Kidney (tissue), 14 donors: ENCODE results near the gene UAP1L1. TPM values are rescaled to one million over a fixed set of nuclear protein-coding genes. Genes with fewer than 3 reads are reported as not detected.

Experiments
- DNase-seq, 5 donors: peaks; one replicate each; pipeline ENCODE4 v3.0.0-alpha.2; 2013 to 2020
- FAIRE-seq: peaks from 2 replicates; lab custom pipeline; 2012; peaks lifted over from hg19 to GRCh38; lab: Jason Lieb, UNC
- H3K27ac ChIP-seq, 2 donors: one replicate each; pipeline ENCODE4 v1.7.0; 2013; ENCODE audit warnings: low read depth in 2 of 2, low read length in 2 of 2, inconsistent platforms in 1 of 2
- H3K27me3 ChIP-seq: one replicate; pipeline ENCODE4 v1.7.1; 2013; ENCODE audit warnings: low read length, inconsistent platforms; ENCODE audit not compliant: control insufficient read depth, insufficient read depth
- H3K36me3 ChIP-seq, 3 donors: one replicate each; pipeline versions ENCODE4 v1.7.0 to v1.7.1; 2013; ENCODE audit warnings: low read length in 3 of 3, control low read depth in 1 of 3, inconsistent platforms in 1 of 3; ENCODE audit not compliant: insufficient read depth in 3 of 3, control insufficient read depth in 2 of 3
- H3K4me1 ChIP-seq, 3 donors: one replicate each; pipeline versions ENCODE4 v1.7.0 to v1.7.1; 2013; ENCODE audit warnings: low read length in 3 of 3, inconsistent platforms in 1 of 3, low read depth in 1 of 3; ENCODE audit not compliant: control insufficient read depth in 2 of 3, insufficient read depth in 2 of 3
- H3K4me3 ChIP-seq, 3 donors: one replicate each; pipeline versions ENCODE4 v1.7.0 to v1.8.1; 2013; ENCODE audit warnings: low read length in 3 of 3, control low read depth in 1 of 3, inconsistent platforms in 1 of 3
- H3K9ac ChIP-seq, 3 donors: one replicate each; pipeline versions ENCODE4 v1.7.0 to v1.7.1; 2013; ENCODE audit warnings: low read length in 3 of 3, control low read depth in 1 of 3, inconsistent platforms in 1 of 3
- H3K9me3 ChIP-seq, 3 donors: one replicate each; pipeline versions ENCODE4 v1.7.0 to v1.7.1; 2013; ENCODE audit warnings: low read length in 3 of 3, control low read depth in 1 of 3, inconsistent platforms in 1 of 3; ENCODE audit not compliant: control insufficient read depth in 2 of 3, insufficient read depth in 1 of 3
- intact Hi-C: fragments of 100-400 bp; cut with DNase I; formaldehyde crosslinking; loops from one replicate; pipeline ENCODE4 v1.11.1; 2022
- polyA plus RNA-seq: library from polyadenylated mRNA; stranded (reverse); fragments of 350-450 nt; fragmentation: Illumina TruSeq; extraction: RNeasy Lipid Tissue Mini Kit (QIAGEN cat#74804); gene quantifications from one replicate; pipeline ENCODE4 v1.2.3, GENCODE V29; 2014; ENCODE audit warnings: low read depth, low replicate concordance; ENCODE audit not compliant: insufficient read depth
- total RNA-seq: library from RNA; stranded (reverse); fragmentation: NEBNext Ultra II Directional; extraction: Animal tissue kit (Norgen Biotek cat#: 25700); gene quantifications from one replicate; pipeline ENCODE4 v1.2.1, GENCODE V29; 2021
- TF ChIP-seq, protein P1 (sequence below): IDR thresholded peaks from 3 replicates; pipeline ENCODE4 v1.5.1; 2012; ENCODE audit warnings: mild to moderate bottlenecking, moderate library complexity, borderline replicate concordance; ENCODE audit not compliant: insufficient read depth; ENCODE audit errors: extremely low read depth
- donor health status: control.
- donor health status: control.
- donor health status: control.
- donor health status: control.
- donor health status: control.
- donor health status: DM: yes; HTN: yes; CAD: no.
- donor health status: Normal renal cell carcinoma (clear cell type).

Gene UAP1L1
- total and polyA plus RNA-seq, 2 donors from 2014 or later = 12.7 to 14.4 TPM

GRCh38 chr9:137049544-137050449, 27.5 kb upstream of the UAP1L1 start:
- Histone ChIP-seq H3K27me3 (peaks cover 25% of the 10 kb centered on the region), H3K4me1 (peaks cover 0 to 19% (median 0%) of the 10 kb centered on the region in 3 donors), H3K9ac (no peak overlapping the region), H3K4me3 (no peak overlapping the region), H3K9me3 (no peaks in the 10 kb centered on the region), H3K36me3 (no peaks in the 10 kb centered on the region), H3K27ac (no peak overlapping the region)
- peak in 3 of 5 donors; percentile 48 to 68 (median 64) for DNase-seq
- FAIRE-seq = no peak
- TF ChIP-seq, protein P1, sequence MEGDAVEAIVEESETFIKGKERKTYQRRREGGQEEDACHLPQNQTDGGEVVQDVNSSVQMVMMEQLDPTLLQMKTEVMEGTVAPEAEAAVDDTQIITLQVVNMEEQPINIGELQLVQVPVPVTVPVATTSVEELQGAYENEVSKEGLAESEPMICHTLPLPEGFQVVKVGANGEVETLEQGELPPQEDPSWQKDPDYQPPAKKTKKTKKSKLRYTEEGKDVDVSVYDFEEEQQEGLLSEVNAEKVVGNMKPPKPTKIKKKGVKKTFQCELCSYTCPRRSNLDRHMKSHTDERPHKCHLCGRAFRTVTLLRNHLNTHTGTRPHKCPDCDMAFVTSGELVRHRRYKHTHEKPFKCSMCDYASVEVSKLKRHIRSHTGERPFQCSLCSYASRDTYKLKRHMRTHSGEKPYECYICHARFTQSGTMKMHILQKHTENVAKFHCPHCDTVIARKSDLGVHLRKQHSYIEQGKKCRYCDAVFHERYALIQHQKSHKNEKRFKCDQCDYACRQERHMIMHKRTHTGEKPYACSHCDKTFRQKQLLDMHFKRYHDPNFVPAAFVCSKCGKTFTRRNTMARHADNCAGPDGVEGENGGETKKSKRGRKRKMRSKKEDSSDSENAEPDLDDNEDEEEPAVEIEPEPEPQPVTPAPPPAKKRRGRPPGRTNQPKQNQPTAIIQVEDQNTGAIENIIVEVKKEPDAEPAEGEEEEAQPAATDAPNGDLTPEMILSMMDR = peak; percentile 73
- intact Hi-C loops = no loop called here

GRCh38 chr9:137050570-137050969, 26.7 kb upstream of the UAP1L1 start:
- intact Hi-C loops = no loop called here
- H3K27me3 ChIP-seq = peaks cover 22% of the 10 kb centered on the region

DNA sequence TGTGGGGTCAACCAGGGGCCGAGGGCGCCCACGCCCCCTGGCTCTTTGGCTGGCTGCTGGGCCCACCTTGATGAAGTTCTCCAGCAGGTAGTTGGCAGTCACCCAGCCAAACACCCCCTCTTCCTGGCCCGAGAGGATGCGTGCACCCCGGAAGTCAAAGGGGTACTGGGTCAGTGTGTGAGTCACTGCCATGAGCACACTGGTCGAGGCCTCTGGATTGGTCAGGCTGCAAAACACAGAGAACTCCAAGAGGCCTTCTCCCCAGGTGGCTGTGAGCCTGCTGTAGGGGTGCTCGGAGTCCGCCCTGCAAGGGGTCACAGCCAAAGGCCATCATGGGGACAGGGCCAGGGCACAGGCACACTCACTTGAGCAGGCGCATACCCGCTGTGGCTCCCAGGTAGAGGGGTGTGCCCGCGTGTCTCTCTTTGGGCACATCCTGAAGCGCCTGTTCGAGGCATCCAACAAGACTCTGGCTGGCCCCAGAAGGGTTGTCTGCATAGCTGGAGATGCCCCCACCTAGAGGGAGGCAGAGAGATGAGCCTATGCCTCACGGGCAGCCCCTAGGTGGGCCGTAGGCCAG, 26.1 kb upstream of the UAP1L1 start:
- H3K36me3 ChIP-seq = no peaks in the 10 kb centered on the region
- FAIRE-seq = no peak
- peaks cover 0 to 18% (median 5%) of the 10 kb centered on the region in 3 donors for H3K4me1 ChIP-seq
- no peak for DNase-seq
- intact Hi-C loops = no loop called here
- TF ChIP-seq, protein P1 = no peak
- H3K9ac ChIP-seq = no peak overlapping the region
- H3K9me3 ChIP-seq = no peaks in the 10 kb centered on the region
- peaks cover 22% of the 10 kb centered on the region for H3K27me3 ChIP-seq
- no peak overlapping the region for H3K4me3 ChIP-seq
- H3K27ac ChIP-seq = no peak overlapping the region

More at GRCh38 chr9:137050570-137050969, 26.7 kb upstream of the UAP1L1 start:
- no peak for FAIRE-seq
- no peaks in the 10 kb centered on the region for H3K9me3 ChIP-seq
- H3K4me1 ChIP-seq = peaks cover 0 to 17% (median 5%) of the 10 kb centered on the region in 3 donors
- H3K4me3 ChIP-seq = no peak overlapping the region
- no peaks in the 10 kb centered on the region for H3K36me3 ChIP-seq
- H3K9ac ChIP-seq = no peak overlapping the region
- H3K27ac ChIP-seq = no peak overlapping the region
- TF ChIP-seq, protein P1 = no peak
- no peak for DNase-seq
